ENCODE data around the gene MUC5AC.

The MUC5AC gene

GRCh38 chr11:1140642-1141490 is 16.9 kb upstream of the MUC5AC start:
- Histone ChIP-seq H3K27me3 (ENCODE audit: control insufficient read depth, insufficient read depth, low read length) (no peaks in the 10 kb centered on the region), H3K4me3 (ENCODE audit: low read depth, low read length) (no peak overlapping the region), H3K4me1 (ENCODE audit: control insufficient read depth, insufficient read depth, low read length) (no peaks in the 10 kb centered on the region), H3K36me3 (ENCODE audit: control insufficient read depth, insufficient read depth, low read length) (no peaks in the 10 kb centered on the region), H3K9me3 (ENCODE audit: control insufficient read depth, insufficient read depth, low read length) (no peaks in the 10 kb centered on the region), H3K9ac (ENCODE audit: low read depth, low read length) (no peak overlapping the region)

DNA sequence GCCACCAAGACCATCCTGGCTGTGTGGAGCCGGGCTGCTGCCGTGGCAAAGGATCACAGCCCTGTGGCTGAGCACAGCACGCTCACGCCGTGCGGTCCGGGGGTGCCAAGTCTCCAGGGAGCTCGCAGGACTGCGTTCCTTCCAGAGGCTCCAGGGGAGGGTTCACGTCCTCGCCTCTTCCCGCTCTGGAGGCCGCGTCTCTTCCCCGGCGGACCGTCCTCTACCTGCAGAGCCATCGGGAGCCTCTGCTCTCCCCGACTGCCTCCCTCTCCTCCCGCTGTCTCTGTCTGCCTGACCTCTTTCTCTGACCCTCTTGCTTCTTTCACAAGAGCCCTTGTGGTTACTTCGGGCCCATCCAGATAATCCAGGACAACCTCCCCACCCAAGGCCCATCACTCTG is 11.4 kb upstream of the MUC5AC start:
- Histone ChIP-seq H3K9ac (ENCODE audit: low read depth, low read length) (no peak overlapping the region), H3K27me3 (ENCODE audit: control insufficient read depth, insufficient read depth, low read length) (no peaks in the 10 kb centered on the region)

DNA sequence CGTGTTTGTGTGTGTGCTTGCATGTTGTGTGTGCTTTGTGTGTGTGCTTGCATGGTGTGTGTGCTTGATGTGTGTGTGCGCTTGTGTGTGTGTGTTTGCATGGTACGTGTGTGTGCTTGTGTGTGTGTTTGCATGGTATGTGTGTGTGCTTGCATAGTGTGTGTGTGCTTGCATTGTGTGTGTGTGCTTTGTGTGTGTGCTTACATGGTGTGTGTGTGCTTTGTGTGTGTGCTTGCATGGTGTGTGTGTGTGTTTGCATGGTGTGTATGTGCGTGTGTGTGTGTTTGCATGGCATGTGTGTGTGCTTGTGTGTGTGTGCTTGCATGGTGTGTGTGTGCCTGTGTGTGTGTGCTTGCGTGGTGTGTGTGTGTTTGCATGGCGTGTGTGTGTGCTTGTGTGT is 10.0 kb upstream of the MUC5AC start:
- H3K9ac ChIP-seq (ENCODE audit: low read depth, low read length), result no peak overlapping the region
- H3K4me1 ChIP-seq (ENCODE audit: control insufficient read depth, insufficient read depth, low read length), result no peaks in the 10 kb centered on the region
- H3K4me3 ChIP-seq (ENCODE audit: low read depth, low read length), result no peak overlapping the region
- H3K9me3 ChIP-seq (ENCODE audit: control insufficient read depth, insufficient read depth, low read length), result no peaks in the 10 kb centered on the region
- no peaks in the 10 kb centered on the region for H3K36me3 ChIP-seq (ENCODE audit: control insufficient read depth, insufficient read depth, low read length)
- H3K27me3 ChIP-seq (ENCODE audit: control insufficient read depth, insufficient read depth, low read length), result no peaks in the 10 kb centered on the region

More for the DNA sequence above, 11.4 kb upstream of the MUC5AC start:
- H3K36me3 ChIP-seq (ENCODE audit: control insufficient read depth, insufficient read depth, low read length), result no peaks in the 10 kb centered on the region
- H3K4me1 ChIP-seq (ENCODE audit: control insufficient read depth, insufficient read depth, low read length), result no peaks in the 10 kb centered on the region
- no peak overlapping the region for H3K4me3 ChIP-seq (ENCODE audit: low read depth, low read length)
- no peaks in the 10 kb centered on the region for H3K9me3 ChIP-seq (ENCODE audit: control insufficient read depth, insufficient read depth, low read length)

DNA sequence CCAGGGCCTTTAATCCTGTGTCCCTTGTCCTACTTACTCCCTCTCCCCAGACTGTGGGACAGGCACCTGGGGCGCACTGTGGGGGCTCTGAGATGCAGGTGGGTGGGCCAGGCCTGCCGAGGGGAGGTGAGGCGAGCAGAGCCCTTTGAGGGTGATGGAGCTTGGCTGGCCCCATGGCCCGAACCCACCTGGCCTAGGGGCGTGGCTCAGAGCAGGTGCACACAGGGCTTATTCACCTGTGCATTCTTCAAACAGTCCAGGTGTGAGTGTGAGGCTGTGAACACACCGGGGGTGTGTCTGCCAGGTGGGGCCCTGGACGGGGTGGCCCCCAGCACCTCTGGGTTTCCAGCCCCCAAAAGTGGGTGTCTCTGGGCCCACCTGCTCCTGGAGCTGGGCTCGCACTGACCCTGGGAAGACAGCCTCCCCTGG is 9.0 kb upstream of the MUC5AC start:
- H3K4me1 ChIP-seq (ENCODE audit: control insufficient read depth, insufficient read depth, low read length), result no peaks in the 10 kb centered on the region
- H3K9me3 ChIP-seq (ENCODE audit: control insufficient read depth, insufficient read depth, low read length), result no peaks in the 10 kb centered on the region
- no peaks in the 10 kb centered on the region for H3K36me3 ChIP-seq (ENCODE audit: control insufficient read depth, insufficient read depth, low read length)
- no peak overlapping the region for H3K9ac ChIP-seq (ENCODE audit: low read depth, low read length)
- H3K27me3 ChIP-seq (ENCODE audit: control insufficient read depth, insufficient read depth, low read length), result no peaks in the 10 kb centered on the region
- H3K4me3 ChIP-seq (ENCODE audit: low read depth, low read length), result no peak overlapping the region

DNA sequence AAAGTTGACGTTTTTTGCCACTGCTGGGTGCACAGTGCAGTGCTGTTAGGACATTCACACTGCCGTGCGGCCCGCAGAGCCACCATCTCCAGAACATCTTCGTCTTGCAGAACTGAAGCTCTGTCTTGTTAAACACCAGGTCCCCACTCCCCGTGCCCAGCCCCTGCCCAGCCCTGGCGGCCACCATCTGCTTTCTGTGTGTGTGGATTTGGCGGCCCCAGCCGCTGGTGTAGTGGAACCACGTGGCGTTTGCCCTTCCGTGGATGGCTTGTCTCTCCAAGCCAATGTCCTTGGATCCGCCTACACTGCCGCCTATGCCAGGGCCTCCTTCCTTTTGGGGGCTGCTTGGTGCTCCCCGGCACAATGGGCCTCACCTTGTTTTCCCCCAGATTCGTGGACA is 8.2 kb upstream of the MUC5AC start:
- H3K9ac ChIP-seq (ENCODE audit: low read depth, low read length), result no peak overlapping the region
- H3K27me3 ChIP-seq (ENCODE audit: control insufficient read depth, insufficient read depth, low read length), result no peaks in the 10 kb centered on the region
- H3K4me3 ChIP-seq (ENCODE audit: low read depth, low read length), result no peak overlapping the region
- H3K4me1 ChIP-seq (ENCODE audit: control insufficient read depth, insufficient read depth, low read length), result no peaks in the 10 kb centered on the region
- no peaks in the 10 kb centered on the region for H3K9me3 ChIP-seq (ENCODE audit: control insufficient read depth, insufficient read depth, low read length)
- no peaks in the 10 kb centered on the region for H3K36me3 ChIP-seq (ENCODE audit: control insufficient read depth, insufficient read depth, low read length)

GRCh38 chr11:1150116-1150515 is 7.6 kb upstream of the MUC5AC start:
- Histone ChIP-seq H3K9ac (ENCODE audit: low read depth, low read length) (no peak overlapping the region), H3K27me3 (ENCODE audit: control insufficient read depth, insufficient read depth, low read length) (no peaks in the 10 kb centered on the region), H3K4me1 (ENCODE audit: control insufficient read depth, insufficient read depth, low read length) (no peaks in the 10 kb centered on the region), H3K4me3 (ENCODE audit: low read depth, low read length) (no peak overlapping the region), H3K36me3 (ENCODE audit: control insufficient read depth, insufficient read depth, low read length) (no peaks in the 10 kb centered on the region), H3K9me3 (ENCODE audit: control insufficient read depth, insufficient read depth, low read length) (no peaks in the 10 kb centered on the region)

DNA sequence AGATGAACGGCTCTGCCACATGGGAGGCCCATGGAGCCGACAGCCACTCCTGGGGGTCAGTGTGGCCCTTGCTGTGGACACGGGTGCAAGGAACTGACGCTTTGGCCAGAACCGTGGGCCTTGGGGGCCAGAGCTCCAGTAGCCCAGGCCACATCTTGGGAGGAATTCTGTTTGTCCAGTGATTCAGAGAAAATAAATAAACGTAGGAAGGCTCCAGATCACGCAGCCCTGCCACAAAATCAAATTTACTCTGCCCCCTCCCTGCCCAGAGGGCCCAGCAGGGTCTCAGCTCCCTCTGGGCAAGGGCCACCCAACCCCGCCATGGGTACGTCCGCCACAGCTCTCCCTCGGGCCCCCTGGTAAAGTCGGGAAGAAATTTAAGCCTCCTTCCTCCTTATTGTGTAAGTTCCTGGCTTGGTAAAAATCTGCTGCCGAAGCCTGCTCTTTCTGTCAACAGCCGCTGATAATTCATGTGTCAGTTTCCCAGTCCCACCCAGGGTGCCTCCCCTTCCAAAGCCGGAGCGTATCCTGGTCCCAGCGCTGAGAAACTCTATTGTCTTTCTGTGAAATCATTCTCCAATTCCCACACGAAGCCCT is 6.9 kb upstream of the MUC5AC start:
- H3K27me3 ChIP-seq (ENCODE audit: control insufficient read depth, insufficient read depth, low read length), result no peaks in the 10 kb centered on the region
- H3K4me3 ChIP-seq (ENCODE audit: low read depth, low read length), result no peak overlapping the region

DNA sequence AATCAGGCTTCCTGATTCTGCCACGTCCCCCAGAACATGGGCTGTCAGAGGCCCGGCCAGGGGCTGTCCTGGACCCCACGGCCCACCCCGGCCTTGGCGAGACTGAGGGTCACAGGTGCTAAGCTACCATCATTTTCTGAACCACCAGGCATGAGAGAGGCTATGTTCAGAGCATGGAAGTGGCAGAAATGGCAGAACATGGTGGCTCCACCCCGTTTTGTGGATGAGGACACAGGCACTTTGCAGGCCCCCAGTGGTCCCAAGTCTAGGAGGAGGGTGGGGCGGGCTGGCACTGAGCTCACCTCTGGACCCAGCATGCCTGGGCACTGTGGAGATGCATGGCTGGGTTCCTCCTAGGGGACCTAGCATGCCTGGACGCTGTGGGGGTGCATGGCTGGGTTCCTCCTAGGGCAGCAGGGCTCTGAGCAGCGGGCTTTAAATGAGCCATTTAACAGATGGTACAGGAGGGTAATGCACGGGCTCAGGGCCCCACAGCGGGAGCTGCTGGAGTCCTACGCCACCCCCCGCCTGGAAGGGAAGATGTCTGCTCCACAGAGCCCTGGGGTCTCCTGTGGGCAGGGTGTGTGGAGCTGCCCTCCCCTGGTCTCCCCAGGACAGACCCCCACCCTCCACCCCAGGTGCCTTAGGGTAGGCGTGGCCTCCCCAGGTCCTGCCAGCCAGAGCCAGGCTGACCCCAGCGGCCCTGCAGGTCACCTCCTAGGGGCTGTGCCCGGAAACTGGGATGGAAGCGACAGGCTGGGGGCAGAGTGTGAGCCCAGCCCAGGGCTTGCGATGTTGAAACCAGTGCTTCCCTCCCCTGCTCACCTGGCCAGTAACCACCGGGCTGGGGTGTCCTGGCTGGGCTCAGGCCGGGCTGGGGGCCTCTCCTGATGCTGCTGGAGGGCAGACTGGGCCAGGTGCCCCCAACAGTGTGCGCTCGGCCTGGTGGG is 6.1 kb upstream of the MUC5AC start:
- no peaks in the 10 kb centered on the region for H3K4me1 ChIP-seq (ENCODE audit: control insufficient read depth, insufficient read depth, low read length)
- H3K36me3 ChIP-seq (ENCODE audit: control insufficient read depth, insufficient read depth, low read length), result no peaks in the 10 kb centered on the region
- H3K27me3 ChIP-seq (ENCODE audit: control insufficient read depth, insufficient read depth, low read length), result no peaks in the 10 kb centered on the region
- H3K9me3 ChIP-seq (ENCODE audit: control insufficient read depth, insufficient read depth, low read length), result no peaks in the 10 kb centered on the region
- H3K9ac ChIP-seq (ENCODE audit: low read depth, low read length), result no peak overlapping the region
- H3K4me3 ChIP-seq (ENCODE audit: low read depth, low read length), result no peak overlapping the region

More for the DNA sequence above, 6.9 kb upstream of the MUC5AC start:
- H3K4me1 ChIP-seq (ENCODE audit: control insufficient read depth, insufficient read depth, low read length), result no peaks in the 10 kb centered on the region
- H3K36me3 ChIP-seq (ENCODE audit: control insufficient read depth, insufficient read depth, low read length), result no peaks in the 10 kb centered on the region
- no peak overlapping the region for H3K9ac ChIP-seq (ENCODE audit: low read depth, low read length)
- no peaks in the 10 kb centered on the region for H3K9me3 ChIP-seq (ENCODE audit: control insufficient read depth, insufficient read depth, low read length)

DNA sequence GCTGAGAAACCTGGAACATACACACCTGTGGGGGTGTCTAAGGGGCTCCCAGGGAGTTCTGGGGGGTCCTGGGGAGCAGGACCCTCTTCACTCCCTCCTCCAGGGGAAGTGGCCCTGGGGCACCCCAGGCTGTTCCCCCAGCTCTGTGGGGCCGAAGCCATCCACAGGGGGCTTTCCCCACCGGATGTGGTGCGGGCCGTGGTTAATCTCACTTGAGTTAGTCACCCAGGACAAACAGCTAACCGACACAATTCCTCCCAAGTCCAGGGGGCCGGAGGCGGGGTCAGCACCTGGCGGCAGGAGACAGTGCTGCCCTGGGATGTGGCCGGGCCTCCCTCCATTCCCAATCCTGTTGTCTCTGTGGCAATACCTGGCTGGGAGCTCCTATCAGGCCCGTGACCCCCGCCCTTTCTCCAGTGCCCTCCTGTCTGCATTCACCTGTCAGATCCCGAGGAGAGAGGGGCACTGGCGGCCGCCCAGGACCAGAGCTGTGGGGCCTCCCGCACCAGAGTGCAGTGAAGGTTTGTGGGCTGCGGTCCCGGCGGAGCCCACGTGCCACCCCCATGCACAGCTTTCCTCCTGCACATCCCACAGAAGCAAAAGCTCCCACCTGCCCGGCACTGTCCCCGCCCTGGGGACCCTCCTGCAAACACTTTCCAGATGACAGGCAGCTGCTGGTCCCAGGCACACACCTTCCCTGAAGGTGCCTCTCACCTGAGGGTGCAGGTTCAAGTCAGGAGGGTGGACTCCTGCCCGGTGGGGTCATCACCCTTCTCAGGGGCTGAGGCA is 5.2 kb upstream of the MUC5AC start:
- H3K4me3 ChIP-seq (ENCODE audit: low read depth, low read length), result no peak overlapping the region
- no peaks in the 10 kb centered on the region for H3K9me3 ChIP-seq (ENCODE audit: control insufficient read depth, insufficient read depth, low read length)
- no peaks in the 10 kb centered on the region for H3K4me1 ChIP-seq (ENCODE audit: control insufficient read depth, insufficient read depth, low read length)
- no peaks in the 10 kb centered on the region for H3K27me3 ChIP-seq (ENCODE audit: control insufficient read depth, insufficient read depth, low read length)
- no peak overlapping the region for H3K9ac ChIP-seq (ENCODE audit: low read depth, low read length)
- no peaks in the 10 kb centered on the region for H3K36me3 ChIP-seq (ENCODE audit: control insufficient read depth, insufficient read depth, low read length)

DNA sequence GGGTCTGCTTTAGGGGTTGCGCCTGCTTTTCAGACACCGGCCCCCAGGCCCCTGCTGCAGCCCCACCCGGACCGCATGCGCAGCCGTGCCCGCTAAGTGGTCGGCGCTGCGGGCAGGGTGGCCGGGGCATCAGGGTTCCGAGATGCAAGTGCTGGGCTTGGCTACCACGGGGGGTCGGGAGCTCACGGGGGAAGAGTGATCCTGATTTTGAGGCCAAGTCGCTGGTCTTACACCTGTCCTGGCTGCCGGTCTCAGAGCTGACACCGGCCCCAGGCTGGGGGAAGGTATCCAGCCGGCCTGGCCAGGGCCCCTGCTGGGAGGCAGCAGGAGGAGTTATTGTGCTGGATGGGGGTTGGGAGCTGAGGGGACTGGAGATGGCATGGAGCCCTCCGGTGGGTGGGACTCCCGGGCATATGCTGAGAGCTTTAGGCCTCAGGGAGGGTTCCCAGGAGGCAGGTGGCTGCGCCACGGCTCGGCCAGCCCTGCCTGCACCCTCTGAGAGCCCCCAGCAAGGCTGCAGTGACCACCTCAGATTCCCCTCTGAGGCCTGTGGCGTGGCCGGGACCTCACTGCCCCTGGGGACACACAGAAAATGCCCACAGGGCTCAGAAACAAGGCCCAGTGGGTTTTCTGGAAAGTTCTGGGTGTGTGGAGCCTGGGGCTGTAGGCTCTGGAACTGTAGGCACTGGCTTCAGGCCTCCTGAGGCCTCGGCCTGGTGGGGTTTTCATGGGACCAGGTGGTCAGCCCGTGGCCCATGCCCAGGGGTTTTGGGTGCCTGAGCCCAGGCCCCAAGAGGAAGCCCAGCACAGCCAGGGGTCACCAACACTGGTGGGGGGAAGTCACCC is 4.4 kb upstream of the MUC5AC start:
- H3K4me1 ChIP-seq (ENCODE audit: control insufficient read depth, insufficient read depth, low read length), result no peaks in the 10 kb centered on the region
- H3K27me3 ChIP-seq (ENCODE audit: control insufficient read depth, insufficient read depth, low read length), result no peaks in the 10 kb centered on the region
- no peaks in the 10 kb centered on the region for H3K9me3 ChIP-seq (ENCODE audit: control insufficient read depth, insufficient read depth, low read length)
- no peaks in the 10 kb centered on the region for H3K36me3 ChIP-seq (ENCODE audit: control insufficient read depth, insufficient read depth, low read length)
- H3K9ac ChIP-seq (ENCODE audit: low read depth, low read length), result no peak overlapping the region
- no peak overlapping the region for H3K4me3 ChIP-seq (ENCODE audit: low read depth, low read length)

Data from iPS-15b (cell line).